Measurements from ENCODE around the gene DEPDC1. TPM values are rescaled to one million over a fixed set of nuclear protein-coding genes. Genes with fewer than 3 reads are reported as not detected.

Gene DEPDC1
- polyA plus RNA-seq, 1 donor, result 6.0 TPM

Other genes with a start within 250 kb of the DEPDC1 start
- gene RPE65, start 47.1 kb downstream of the DEPDC1 start, polyA plus RNA-seq, result 1.2 TPM

All from large intestine (tissue), 1 donor.